HG02970 (cell line): ENCODE measurements around the gene HHLA2.

Experiments
- ATAC-seq: cut with Tn5 transposase; IDR thresholded peaks from one replicate; pipeline ENCODE4 v1.9.1; 2021; ENCODE audit warnings: mild to moderate bottlenecking, moderate library complexity, moderate number of reproducible peaks; ENCODE audit not compliant: unreplicated experiment, low FRiP score

Gene HHLA2

DNA sequence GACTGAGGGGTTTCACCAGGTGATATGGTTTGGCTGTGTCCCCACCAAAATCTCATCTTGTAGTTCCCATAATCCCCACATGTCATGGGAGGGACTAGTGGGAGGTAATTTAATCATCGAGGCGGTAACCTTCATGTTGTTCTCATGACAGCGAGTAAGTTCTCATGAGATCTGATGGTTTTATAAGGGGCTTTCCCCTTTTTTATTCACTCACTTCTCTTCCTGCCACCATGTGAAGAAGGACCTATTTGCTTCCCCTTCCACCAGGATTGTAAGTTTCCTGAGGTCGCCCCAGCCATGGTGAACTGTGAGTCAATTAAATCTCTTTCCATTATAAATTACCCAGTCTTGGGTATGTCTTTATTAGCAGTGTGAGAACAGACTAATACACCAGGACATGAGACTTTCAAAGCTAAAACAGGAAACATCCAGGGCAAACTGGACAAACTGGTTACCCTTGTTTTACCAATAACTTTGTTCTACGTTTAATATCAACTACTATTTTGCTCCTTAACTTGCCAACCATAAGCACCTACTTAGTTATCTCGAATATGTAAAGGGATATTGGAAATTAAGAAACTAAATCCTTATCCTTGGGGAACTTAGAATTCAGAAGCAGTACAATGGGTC lies 115.9 kb downstream of the HHLA2 start:
- no peak for ATAC-seq

DNA sequence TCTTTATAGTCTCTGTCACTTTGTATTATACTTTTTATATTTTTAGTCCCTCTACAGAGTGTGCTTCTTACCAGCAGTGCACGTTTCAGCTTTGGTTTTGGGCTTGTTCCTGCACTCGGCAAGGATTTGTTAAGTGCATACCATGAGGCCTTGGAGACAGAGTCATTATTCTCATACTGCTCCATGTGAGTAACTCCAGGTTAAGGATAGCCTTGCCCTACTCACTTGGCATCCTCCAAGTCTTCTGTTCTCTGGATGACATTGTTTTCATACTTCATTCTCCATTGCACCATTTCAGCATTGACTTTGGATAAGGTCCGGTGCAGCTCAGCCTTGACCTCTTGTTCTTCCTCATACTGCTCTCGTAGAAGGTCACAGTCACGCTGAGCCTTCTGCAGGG lies 117.7 kb downstream of the HHLA2 start:
- no peak for ATAC-seq

DNA sequence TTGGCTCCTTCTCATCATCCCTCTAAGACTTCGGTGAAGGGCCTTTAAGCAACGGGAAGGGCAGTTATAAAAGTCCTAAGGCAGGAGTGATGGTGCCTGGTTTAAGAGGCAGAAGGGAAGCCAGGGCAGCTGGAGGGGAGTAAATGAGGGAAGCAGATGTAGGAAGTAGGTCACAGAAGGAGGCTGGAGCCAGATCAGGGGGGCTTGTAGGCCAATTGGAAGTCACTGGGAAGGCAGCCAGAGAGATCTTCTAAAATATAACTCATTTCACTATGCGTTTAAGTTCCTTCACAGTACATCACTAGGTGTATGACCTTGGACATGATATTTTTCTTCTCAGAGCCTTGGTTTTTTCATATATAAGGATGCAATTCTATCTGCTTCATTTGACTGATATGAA lies 119.3 kb downstream of the HHLA2 start:
- ATAC-seq: no peak

DNA sequence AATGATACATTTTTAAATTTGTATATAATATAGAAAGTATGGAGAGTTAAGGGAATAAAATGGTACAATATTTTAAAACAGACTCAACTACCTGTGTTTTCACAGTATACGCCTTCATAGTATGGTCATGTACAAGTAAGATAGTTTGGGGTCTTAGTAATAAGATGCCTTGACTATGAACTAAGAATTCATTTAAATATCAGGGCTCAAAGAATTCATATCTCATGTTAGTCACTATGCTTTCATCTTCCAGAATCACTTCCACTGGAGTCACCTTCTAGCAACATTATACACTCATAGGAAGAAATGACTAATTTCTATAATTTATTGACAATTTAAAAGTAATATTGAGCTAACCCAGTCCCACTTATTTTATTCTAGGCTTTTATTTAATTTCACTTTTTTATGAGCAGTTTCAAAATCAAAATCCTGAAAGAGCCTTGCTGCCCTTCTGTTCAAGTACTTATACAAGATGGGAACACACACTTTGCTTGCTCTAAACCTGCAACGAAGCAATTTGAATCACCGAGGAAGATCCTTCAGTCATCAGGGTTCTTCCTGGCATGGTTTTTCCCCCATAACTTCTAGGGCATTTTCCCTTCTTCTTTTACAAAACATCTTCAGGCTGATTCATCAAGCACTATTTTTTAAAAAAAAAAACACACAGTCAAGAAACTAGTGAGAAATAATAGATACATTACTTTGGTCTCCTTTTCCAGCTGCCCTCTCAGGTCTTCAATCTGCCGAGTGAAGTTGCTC lies 119.9 kb downstream of the HHLA2 start:
- no peak for ATAC-seq

DNA sequence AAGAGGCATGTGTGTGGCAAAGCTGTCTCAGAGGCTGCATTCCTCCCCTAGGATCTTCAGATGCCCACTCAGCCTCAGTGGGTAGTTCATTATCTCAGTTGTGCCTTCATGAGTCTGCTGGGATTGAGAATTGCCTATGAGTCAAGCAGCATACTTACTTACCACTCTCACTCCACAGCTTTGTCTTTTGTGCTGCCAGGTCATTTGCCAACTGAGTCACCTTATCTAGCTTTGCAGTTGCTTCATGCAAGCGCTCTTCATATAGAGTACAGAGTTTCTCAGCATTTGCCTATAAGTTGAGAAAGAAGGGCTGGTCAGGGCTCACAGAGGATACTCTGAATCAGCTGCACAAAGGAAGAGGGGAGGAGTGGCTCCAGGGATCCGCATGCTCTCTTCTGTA lies 124.6 kb downstream of the HHLA2 start:
- ATAC-seq: no peak
